ENCODE results near the gene FUT3. TPM values are rescaled to one million over a fixed set of nuclear protein-coding genes. Genes with fewer than 3 reads are reported as not detected.

The FUT3 gene
- total RNA-seq, 1 experiment from 2014 or later, result not detected

GRCh38 chr19:5864013-5864720, 12.9 kb upstream of the FUT3 start:
- Histone ChIP-seq H4K91ac (ENCODE audit: insufficient read length, low read depth, low read length) (no peak overlapping the region), H3K56ac (ENCODE audit: insufficient read length, low read depth, low read length) (no peak overlapping the region), H3K4me1 (ENCODE audit: insufficient read depth, low read length) (no peaks in the 10 kb centered on the region), H3K79me1 (ENCODE audit: insufficient read depth, low read depth, low read length, poor library complexity, severe bottlenecking) (no peaks in the 10 kb centered on the region), H4K8ac (replicated peaks; ENCODE audit: insufficient read length, low read depth, low read length) (no peak overlapping the region), H2AK5ac (ENCODE audit: insufficient read length, low read length) (no peak overlapping the region), H4K5ac (ENCODE audit: insufficient read length, low read depth, low read length) (no peak overlapping the region), H3K23ac (ENCODE audit: insufficient read length, low read depth, low read length) (no peak overlapping the region), H3K4ac (ENCODE audit: low read depth, low read length) (no peak overlapping the region), H2BK5ac (ENCODE audit: insufficient read length, low read length) (no peak overlapping the region), H3K4me2 (ENCODE audit: insufficient read depth, insufficient read length, low read length) (no peak overlapping the region), H2BK20ac (ENCODE audit: low read depth, low read length, poor library complexity, severe bottlenecking) (no peak overlapping the region), H3K23me2 (ENCODE audit: insufficient read length, low read depth, low read length, poor library complexity, severe bottlenecking) (no peaks in the 10 kb centered on the region), H3T11ph (ENCODE audit: low read length) (no peak overlapping the region), H3K14ac (ENCODE audit: insufficient read depth, low read length) (no peak overlapping the region), H2BK120ac (ENCODE audit: low read depth, low read length, poor library complexity, severe bottlenecking) (no peak overlapping the region), H2BK12ac (ENCODE audit: insufficient read length, low read depth, low read length) (no peak overlapping the region), H3K79me2 (ENCODE audit: insufficient read depth, low read length) (no peaks in the 10 kb centered on the region), H3K27ac (ENCODE audit: insufficient read length, low read depth, low read length) (no peak overlapping the region), H2BK15ac (ENCODE audit: low read depth, low read length) (no peak overlapping the region), H3K9me3 (ENCODE audit: control insufficient read depth, low read depth, low read length) (no peaks in the 10 kb centered on the region), H3K27me3 (ENCODE audit: insufficient read depth, low read length) (no peaks in the 10 kb centered on the region), H4K20me1 (ENCODE audit: control insufficient read depth, insufficient read depth, insufficient read length) (no peaks in the 10 kb centered on the region), H2AFZ (ENCODE audit: low read length) (no peak overlapping the region), H3K9ac (ENCODE audit: extremely low read depth, insufficient read length, low read length) (no peak overlapping the region), H3K18ac (ENCODE audit: insufficient read length, low read depth, low read length) (no peak overlapping the region)
- Mint-ChIP-seq H3K27me3 (ENCODE audit: low read depth) (peaks cover 32% of the 10 kb centered on the region), H3K4me1 (no peaks in the 10 kb centered on the region; a peak in 1 of 4 replicates), H3K4me3 (no peak overlapping the region), H3K36me3 (ENCODE audit: insufficient read depth in 1 of 3, low read depth in 3 of 3) (no peaks in the 10 kb centered on the region), H3K9me3 (no peaks in the 10 kb centered on the region), H3K27ac (no peak overlapping the region)
- TF ChIP-seq CTCF (conservative IDR thresholded peaks at IDR 0.05), result no peak
- no peak for DNase-seq
- no CpG with 5 or more reads among the region's 9 CpGs for WGBS (ENCODE audit: extremely low coverage, insufficient read length, low lambda C conversion rate)

Data from H9 (cell line).